Thyroid gland (tissue), 4 donors: ENCODE data around the gene FBP2. TPM values are rescaled to one million over a fixed set of nuclear protein-coding genes. Genes with fewer than 3 reads are reported as not detected.
"Not testable (repeated sequence)": the region's sequence is repeated elsewhere in the genome, so short reads cannot be mapped to it uniquely, and the experiment has no call there.

ENCODE experiments used
- DNase-seq, 2 donors: peaks; one replicate each; pipeline ENCODE4 v3.0.0-alpha.2; 2019
- H3K27ac ChIP-seq, 3 donors: fragments of 200-600 bp; sonication (generic); 1 replicate in 2 of 3; 2 replicates in 1 of 3; pipeline ENCODE4 v1.5.1; 2016 to 2019; ENCODE audit warnings: mild to moderate bottlenecking in 1 of 3, moderate library complexity in 1 of 3
- H3K27me3 ChIP-seq: fragments of 200-600 bp; sonication (generic); one replicate; pipeline ENCODE4 v1.5.1; 2019
- H3K36me3 ChIP-seq, 2 donors: fragments of 200-600 bp; sonication (generic); one replicate each; pipeline ENCODE4 v1.5.1; 2016 to 2019
- H3K4me1 ChIP-seq, 2 donors: fragments of 200-600 bp; sonication (generic); one replicate each; pipeline ENCODE4 v1.5.1; 2017 to 2019
- H3K4me3 ChIP-seq, 3 donors: fragments of 200-600 bp; sonication (generic); replicated peaks in 1 of 3; 1 replicate in 2 of 3; 2 replicates in 1 of 3; pipeline ENCODE4 v1.5.1; 2016; ENCODE audit warnings: mild to moderate bottlenecking in 1 of 3
- H3K9me3 ChIP-seq: fragments of 200-600 bp; sonication (generic); one replicate; pipeline ENCODE4 v1.5.1; 2017
- CTCF ChIP-seq, 6 experiments: fragments of 200-600 bp in 3 of 6; fragments of 450-650 bp in 3 of 6; sonication (generic) in 3 of 6; IDR thresholded peaks; one replicate each; pipeline ENCODE4 v1.5.1; 2016 to 2019; ENCODE audit warnings: antibody characterized with exemption in 6 of 6, mild to moderate bottlenecking in 2 of 6, inconsistent platforms in 1 of 6, moderate library complexity in 1 of 6
- POLR2A ChIP-seq, 2 donors: fragments of 450-650 bp; IDR thresholded peaks; one replicate each; pipeline ENCODE4 v1.6.1; 2017; ENCODE audit warnings: antibody characterized with exemption in 2 of 2, mild to moderate bottlenecking in 2 of 2, moderate library complexity in 1 of 2
- WGBS, 2 donors: methylation state at CpG; one replicate each; pipeline ENCODE4 v1.1.5; 2017; 5-methylcytosine and 5-hydroxymethylcytosine counted together
- intact Hi-C: fragments of 100-400 bp; cut with DNase I; formaldehyde crosslinking; loops from one replicate; pipeline ENCODE4 v1.15.1; 2023
- total RNA-seq, 4 donors: library from RNA; depleted of rRNA; stranded (reverse); fragments of >200 nt; gene quantifications; one replicate each; pipeline ENCODE4 v1.2.3, GENCODE V29; 2016

The FBP2 gene
- total RNA-seq, 4 donors from 2014 or later, result not detected

DNA sequence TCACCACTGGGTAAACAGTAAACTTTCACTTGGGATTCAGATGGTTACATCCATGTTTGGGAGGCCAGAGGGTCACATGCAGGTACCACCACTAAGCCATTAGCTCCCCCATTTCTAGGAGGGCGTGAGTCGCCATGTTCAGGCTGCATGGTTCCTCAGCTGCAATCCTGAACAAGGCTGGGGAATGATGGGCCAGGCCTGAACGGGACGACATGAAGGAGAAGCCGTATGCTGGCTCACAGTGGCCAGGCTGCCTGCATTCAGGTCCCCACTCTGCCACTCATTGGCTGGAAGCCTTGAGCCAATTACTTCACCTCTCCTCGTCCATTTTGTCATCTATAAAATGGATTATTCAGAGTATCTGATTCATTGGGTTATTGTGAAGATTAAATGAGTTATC lies 9.0 kb upstream of the FBP2 start:
- intact Hi-C loops, result no loop called here
- H3K36me3 ChIP-seq, result no peaks in the 10 kb centered on the region
- no peaks in the 10 kb centered on the region for H3K27me3 ChIP-seq
- no peak overlapping the region for H3K27ac ChIP-seq
- H3K4me1 ChIP-seq, result no peaks in the 10 kb centered on the region
- no peaks in the 10 kb centered on the region for H3K9me3 ChIP-seq
- no peak overlapping the region for H3K4me3 ChIP-seq
- 81 to 90% methylated on average over 6 of the region's 6 CpGs for WGBS, 2 donors
- no peak for DNase-seq
- no peak for TF ChIP-seq POLR2A (IDR thresholded peaks at IDR 0.05)
- TF ChIP-seq CTCF (IDR thresholded peaks at IDR 0.05), result no peak

- WGBS, 2 donors, result 72 to 73% methylated on average over 10 of the region's 10 CpGs
These were observed 7.1 kb upstream of the FBP2 start for GRCh38 chr9:94600715-94601114.

DNA sequence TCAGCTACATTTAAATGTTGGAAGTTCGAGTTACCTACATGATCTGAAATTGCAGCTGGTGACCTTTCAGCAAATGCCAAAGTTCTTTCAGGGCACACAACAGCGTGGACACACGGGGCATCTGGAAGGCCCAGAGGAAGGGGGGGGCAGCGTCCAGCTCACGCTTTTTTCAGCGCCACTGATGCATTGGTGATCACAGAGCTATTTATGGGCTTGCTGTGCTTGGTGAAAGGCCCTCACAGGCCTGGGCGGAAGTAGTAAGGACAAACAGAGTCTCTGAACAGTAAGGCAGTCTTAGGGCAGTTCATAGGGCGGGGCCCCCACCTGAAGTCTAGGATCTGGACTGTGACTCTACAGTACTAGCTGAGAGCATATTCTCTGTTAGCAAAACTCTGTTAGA lies 6.6 kb upstream of the FBP2 start:
- H3K27me3 ChIP-seq, result no peaks in the 10 kb centered on the region
- no peak overlapping the region for H3K27ac ChIP-seq
- H3K9me3 ChIP-seq, result no peaks in the 10 kb centered on the region
- WGBS, 2 donors, result 80 to 92% methylated on average over 8 of the region's 8 CpGs
- H3K4me3 ChIP-seq, result no peak overlapping the region
- TF ChIP-seq CTCF (IDR thresholded peaks at IDR 0.05) (no peak), POLR2A (IDR thresholded peaks at IDR 0.05) (no peak)
- no peaks in the 10 kb centered on the region for H3K4me1 ChIP-seq
- H3K36me3 ChIP-seq, result no peaks in the 10 kb centered on the region
- DNase-seq, result no peak
- intact Hi-C loops, result no loop called here

More at GRCh38 chr9:94600715-94601114, 7.1 kb upstream of the FBP2 start:
- no peak for DNase-seq
- TF ChIP-seq CTCF (IDR thresholded peaks at IDR 0.05) (no peak), POLR2A (IDR thresholded peaks at IDR 0.05) (no peak)
- intact Hi-C loops, result no loop called here
- Histone ChIP-seq H3K27me3 (no peaks in the 10 kb centered on the region), H3K4me3 (no peak overlapping the region), H3K27ac (no peak overlapping the region), H3K4me1 (no peaks in the 10 kb centered on the region), H3K9me3 (no peaks in the 10 kb centered on the region), H3K36me3 (no peaks in the 10 kb centered on the region)

DNA sequence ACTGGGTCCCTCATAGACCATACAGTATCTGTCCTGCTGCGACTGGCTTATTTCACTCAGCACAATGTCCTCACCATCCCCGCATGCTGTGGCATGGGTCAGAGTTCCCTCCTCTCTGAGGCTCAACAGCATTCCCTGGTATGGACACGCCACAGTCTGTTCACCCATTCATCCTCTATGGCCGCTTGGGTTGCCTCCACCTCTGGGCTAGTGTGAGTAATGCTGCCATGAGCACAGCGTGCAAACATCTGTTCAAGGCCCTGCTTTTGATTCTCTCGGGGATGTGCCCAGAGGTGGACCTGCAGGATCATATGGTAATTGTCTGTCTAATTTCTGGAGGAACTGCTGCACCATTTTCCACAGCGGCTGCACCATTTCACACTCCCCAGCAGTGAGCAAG lies 5.5 kb upstream of the FBP2 start:
- Histone ChIP-seq H3K36me3 (no peaks in the 10 kb centered on the region), H3K4me1 (no peaks in the 10 kb centered on the region), H3K4me3 (no peak overlapping the region), H3K9me3 (no peaks in the 10 kb centered on the region), H3K27me3 (no peaks in the 10 kb centered on the region), H3K27ac (no peak overlapping the region)
- WGBS, 2 donors, result 76 to 84% methylated on average over 7 of the region's 7 CpGs
- no peak for DNase-seq
- no peak for TF ChIP-seq POLR2A (IDR thresholded peaks at IDR 0.05)
- TF ChIP-seq CTCF (IDR thresholded peaks at IDR 0.05), result no peak
- intact Hi-C loops, result no loop called here

- H3K27ac ChIP-seq, H3K4me1 ChIP-seq, H3K4me3 ChIP-seq, H3K9me3 ChIP-seq, intact Hi-C loops, DNase-seq, H3K36me3 ChIP-seq, H3K27me3 ChIP-seq: not testable (repeated sequence)
- WGBS, 2 donors, result 72 to 74% methylated on average over 6 to 7 of the region's 7 CpGs
These were observed 941 bp downstream of the FBP2 start for GRCh38 chr9:94592683-94593082.

GRCh38 chr9:94591876-94592275 lies 1.7 kb downstream of the FBP2 start:
- Histone ChIP-seq H3K4me1 (peaks cover 0 to under 1% of the 10 kb centered on the region in 2 donors), H3K27me3 (no peaks in the 10 kb centered on the region), H3K27ac (no peak overlapping the region), H3K9me3 (no peaks in the 10 kb centered on the region), H3K36me3 (no peaks in the 10 kb centered on the region), H3K4me3 (no peak overlapping the region)
- DNase-seq, result no peak
- TF ChIP-seq POLR2A (IDR thresholded peaks at IDR 0.05) (no peak), CTCF (IDR thresholded peaks at IDR 0.05) (no peak)
- 84 to 90% methylated on average over 8 of the region's 8 CpGs for WGBS, 2 donors
- intact Hi-C loops, result no loop called here

DNA sequence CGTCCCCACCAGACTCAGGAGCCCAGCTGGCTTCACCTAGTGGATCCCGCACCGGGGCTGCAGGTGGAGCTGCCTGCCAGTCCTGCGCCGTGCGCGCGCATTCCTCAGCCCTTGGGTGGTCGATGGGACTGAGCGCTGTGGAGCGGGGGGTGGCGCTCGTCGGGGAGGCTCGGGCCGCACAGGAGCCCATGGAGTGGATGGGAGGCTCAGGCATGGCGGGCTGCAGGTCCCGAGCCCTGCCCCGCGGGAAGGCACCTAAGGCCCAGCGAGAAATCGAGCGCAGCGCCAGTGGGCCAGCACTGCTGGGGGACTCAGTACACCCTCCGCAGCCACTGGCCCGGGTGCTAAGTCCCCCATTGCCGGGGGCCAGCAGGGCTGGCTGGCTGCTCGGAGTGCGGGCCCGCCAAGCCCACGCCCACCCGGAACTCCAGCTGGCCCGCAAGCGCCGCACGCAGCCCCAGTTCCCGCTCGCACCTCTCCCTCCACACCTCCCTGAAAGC lies 2.5 kb downstream of the FBP2 start:
- H3K9me3 ChIP-seq, H3K27ac ChIP-seq, intact Hi-C loops, H3K36me3 ChIP-seq, H3K27me3 ChIP-seq, DNase-seq, H3K4me3 ChIP-seq, H3K4me1 ChIP-seq: not testable (repeated sequence)
- 85 to 91% methylated on average over 7 to 17 of the region's 38 CpGs for WGBS, 2 donors
